HG02642 (cell line): ENCODE measurements around the gene FN3K.
"Not testable (repeated sequence)": the region's sequence is repeated elsewhere in the genome, so short reads cannot be mapped to it uniquely, and the experiment has no call there.

ENCODE experiments used
- ATAC-seq: cut with Tn5 transposase; IDR thresholded peaks from one replicate; pipeline ENCODE4 v1.9.1; 2021; ENCODE audit warnings: mild to moderate bottlenecking; ENCODE audit not compliant: unreplicated experiment, poor library complexity

The FN3K gene

DNA sequence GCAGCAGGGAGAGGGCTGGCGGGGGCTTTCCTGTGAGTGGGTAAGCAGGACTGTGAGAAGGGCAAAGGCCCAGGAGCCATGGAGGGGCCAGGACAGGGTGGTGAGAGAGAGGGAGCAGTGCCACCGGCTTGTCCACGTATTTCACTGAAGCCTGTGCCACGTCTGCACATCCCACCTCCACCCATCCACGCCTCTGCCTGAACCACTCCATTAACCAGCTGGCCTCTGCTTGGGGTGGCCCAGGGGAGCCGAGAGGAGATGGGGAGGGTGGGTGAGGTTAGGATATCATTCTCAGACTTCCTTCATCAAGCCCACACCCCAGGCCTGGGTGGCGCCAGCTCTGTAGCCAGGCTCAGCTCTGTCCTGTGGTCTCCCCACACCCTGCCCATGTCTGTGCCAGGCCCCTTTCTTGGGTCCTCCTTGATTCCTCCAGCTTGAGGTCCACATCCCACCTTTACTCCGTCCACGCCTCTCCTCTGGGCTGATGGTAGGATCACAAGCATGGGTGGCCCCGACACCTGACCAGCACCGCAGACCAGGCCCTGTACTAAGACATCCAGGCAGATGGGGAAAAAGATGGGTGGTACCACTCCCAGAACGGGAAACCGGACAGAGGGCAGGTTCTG lies 3.2 kb upstream of the FN3K start:
- ATAC-seq = no peak

DNA sequence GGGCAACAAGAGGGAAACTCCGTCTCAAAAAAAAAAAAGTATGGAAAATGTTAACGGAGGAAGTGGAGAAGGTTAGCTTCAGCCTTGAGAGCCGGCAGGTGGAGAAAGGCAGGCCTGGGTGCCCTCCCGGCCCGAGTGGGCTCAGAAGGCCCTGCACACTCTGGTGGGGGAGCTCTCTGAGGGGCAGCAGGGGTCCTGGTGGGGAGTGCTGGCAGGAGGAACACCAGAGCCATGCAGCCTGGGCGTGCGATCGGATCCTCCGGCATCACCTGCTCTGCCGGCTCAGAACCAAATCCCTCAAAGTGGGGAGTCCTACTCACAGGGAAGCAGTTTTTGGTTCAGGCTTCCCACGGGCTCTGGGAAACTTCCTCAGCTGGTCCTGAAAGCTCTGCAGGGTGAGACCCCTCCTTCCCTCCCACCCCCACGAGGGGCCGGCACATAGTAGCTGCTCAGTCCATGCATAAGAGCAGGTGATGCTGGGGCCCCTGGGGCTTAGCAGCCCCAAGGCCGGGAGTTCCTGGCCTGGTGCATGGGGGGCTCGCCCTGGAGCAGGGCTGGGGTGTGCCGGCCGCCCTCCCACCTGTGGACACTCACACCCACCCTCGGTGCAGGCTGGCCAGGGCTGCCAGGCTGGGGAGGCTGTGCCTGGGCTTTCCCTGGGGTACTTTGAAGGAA lies 1.2 kb downstream of the FN3K start:
- no peak for ATAC-seq

DNA sequence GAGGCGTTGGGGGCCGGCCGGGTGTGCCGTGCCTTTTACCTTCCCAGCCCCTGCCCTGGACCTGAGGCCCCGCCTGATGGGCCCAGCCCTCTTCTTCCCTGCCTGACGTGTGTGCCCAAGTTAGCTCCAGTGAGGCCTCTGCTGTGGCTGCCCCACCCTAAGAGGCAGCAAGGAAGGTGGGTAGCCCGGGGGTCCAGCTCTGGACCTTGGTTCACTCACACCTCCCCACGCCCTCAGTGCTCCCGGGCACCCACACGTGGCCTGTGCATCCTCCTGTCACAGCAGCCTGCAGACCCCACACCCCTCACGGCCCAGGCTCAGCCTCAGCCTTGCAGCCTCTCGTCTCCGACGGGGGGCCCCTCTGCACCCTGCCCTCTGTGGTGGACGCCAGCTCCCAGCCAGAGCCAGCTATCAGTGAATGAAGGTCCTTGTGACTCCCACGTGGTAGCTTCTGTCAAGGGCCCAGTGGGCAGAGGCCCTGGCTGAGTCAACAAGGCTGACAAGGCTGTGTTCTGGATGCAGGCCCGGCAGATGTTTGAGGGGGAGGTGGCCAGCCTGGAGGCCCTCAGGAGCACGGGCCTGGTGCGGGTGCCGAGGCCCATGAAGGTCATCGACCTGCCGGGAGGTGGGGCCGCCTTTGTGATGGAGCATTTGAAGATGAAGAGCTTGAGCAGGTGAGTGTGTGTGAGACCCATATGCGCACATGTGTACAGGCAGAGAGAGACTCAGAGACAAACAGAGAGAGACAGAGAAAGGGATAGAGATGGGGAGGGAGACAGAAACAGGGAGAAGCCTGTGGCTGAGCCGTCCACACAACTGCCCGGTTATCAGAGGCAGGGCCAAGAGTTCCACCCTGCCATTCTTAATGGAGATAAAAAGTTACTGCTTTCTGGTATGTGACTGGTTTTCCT lies 2.8 kb downstream of the FN3K start:
- no peak for ATAC-seq

DNA sequence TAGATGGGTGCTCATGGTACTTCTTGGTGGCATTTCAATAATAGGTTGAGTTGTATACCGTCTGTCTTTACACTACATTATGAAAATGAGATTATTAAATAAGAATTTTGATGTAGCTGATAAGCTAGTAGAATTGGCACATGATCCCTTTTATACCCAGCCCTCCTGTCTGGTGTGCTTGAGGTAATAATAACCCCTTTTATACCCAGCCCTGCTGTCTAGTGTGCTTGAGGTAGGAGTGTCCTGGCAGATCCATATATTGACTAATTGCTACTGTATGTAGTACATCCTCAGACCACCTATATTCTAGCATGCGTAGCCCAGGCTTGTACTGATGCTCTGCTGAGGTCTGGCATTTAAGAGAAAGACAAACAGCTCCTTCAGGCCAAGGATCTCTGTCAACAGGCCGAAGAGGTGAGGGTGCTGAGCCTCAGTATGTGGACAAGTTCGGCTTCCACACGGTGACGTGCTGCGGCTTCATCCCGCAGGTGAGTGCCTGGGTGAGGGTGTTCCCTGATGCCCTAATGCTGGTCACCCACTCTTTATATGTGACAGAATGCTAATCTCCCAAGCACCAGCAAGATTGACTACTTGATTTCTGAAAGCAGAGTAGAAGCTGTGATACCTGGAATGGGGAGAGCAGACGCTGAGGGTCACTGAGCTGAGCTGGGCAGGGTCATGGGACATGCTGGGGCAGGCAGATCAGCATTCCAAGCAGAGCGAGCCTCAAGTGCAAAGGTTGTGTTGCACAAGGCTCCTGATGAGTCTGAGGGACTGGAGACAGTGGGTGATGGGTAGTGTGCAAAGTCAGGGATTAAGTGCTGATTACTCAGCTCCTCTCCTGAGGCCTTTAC lies 5.7 kb downstream of the FN3K start:
- ATAC-seq = no peak

DNA sequence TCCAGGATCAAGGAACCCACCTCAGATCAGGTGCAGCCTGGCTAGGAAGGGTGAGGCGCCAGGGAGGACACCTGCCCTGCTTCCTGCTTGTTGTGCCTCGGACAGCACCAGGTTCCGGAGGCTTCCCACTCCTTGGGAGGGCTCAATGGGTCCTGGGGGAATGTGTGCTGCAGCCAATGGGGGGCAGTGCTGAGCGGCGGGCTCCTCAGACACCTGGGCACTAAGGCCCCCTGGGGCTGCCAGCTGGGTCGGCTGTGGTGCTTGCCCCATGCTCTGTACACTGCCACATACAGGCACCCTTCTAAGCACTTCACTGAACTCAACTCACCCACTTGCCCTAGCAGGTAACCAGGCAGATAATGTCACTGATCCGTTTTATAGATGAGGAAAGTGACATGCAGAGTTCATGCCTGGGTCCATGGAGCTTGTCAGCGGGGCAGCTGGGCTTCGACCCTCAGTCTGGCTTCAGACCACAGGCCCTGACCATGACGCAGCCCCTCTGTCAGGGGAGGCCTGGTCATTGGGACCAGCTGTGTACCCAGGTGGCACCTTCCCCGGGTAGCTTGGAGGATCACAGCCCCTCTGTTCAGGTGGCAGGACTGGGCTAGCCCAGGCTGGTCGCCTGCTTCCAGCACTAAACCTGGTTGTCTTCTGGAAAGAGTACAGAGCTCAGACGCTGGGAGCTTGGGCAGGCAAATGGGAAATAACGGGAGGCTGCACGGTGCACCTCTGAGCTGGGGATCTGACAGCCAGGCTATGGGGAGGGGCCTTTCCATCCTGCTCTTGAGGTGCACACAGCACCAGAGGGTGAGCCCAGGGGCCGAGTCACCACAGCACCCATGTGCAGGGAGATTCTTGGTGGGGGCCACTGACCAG lies 8.2 kb downstream of the FN3K start:
- ATAC-seq = no peak

DNA sequence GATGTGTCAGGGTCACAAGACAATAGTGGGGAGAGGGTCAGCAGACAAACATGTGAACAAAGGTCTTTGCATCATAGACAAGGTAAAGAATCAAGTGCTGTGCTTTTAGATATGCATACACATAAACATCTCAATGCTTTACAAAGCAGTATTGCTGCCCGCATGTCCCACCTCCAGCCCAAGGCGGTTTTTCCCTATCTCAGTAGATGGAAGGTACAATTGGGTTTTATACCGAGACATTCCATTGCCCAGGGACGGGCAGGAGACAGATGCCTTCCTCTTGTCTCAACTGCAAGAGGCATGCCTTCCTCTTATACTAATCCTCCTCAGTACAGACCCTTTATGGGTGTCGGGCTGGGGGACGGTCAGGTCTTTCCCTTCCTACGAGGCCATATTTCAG lies 9.3 kb downstream of the FN3K start:
- ATAC-seq = not testable (repeated sequence)

DNA sequence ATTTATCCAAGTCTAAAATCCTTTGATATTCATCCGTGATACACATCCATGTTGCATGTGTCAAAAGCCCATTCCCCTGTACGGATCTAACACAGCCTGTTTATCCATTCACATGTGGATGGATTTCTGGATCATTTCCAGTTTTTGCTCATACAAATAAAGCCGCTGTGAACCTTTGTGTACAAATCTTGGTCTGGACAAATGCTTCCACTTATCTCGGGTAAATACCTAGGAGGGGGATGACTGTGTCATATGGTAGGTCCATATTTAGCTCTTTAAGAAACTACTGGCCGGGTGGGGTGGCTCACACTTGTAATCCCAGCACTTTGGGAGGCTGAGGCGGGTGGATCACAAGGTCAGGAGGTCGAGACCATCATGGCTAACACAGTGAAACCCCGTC lies 10.1 kb downstream of the FN3K start:
- ATAC-seq = no peak

DNA sequence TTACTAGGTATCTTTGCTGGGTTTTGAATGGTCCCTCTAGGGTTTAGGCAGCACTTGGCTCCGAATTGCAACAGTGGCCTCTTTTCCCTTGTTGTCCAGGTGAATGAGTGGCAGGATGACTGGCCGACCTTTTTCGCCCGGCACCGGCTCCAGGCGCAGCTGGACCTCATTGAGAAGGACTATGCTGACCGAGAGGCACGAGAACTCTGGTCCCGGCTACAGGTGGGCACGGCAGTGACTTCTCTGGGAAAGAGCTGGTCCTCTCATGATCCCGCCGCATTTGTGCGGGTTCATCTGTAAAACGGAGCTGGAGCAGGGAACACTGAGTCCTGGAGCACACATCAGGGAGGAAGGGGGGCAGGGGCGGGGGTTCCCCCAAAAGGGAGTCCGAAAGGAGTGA lies 13.3 kb downstream of the FN3K start:
- no peak for ATAC-seq

DNA sequence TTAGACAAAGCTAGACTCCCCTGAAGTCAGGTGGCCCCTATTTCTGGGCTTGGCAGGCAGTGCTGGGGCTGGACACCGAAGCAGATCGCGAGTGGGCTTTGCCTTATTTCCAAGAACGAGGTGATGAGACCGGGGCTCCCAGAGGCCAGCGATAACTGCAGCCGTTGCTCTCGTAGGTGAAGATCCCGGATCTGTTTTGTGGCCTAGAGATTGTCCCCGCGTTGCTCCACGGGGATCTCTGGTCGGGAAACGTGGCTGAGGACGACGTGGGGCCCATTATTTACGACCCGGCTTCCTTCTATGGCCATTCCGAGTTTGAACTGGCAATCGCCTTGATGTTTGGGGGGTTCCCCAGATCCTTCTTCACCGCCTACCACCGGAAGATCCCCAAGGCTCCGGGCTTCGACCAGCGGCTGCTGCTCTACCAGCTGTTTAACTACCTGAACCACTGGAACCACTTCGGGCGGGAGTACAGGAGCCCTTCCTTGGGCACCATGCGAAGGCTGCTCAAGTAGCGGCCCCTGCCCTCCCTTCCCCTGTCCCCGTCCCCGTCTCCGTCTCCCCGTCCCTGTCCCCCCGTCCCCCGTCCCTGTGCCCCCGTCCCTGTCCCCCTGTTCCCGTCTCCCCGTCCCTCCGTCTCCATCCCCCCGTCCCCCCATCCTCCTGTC lies 15.0 kb downstream of the FN3K start:
- no peak for ATAC-seq

DNA sequence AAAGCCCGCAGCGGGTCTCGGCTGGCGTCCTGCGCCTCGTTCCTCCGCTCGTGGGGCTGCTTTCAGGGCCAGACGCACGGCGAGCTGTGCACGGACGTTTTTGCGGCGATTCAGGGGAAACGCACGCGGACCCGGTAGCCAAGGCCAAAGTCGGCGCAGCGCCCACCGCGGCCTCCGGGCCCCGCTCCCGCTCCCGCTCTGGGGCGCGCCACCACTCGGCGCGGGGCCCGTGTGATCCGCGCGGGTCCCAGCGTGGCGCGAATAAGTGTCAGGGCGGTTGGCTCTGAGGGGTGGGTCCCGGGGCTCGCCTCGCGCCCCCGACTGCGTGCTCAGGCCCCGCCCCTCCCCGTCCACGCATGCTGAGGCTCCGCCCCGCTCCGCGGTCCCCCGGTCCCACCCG lies 15.8 kb downstream of the FN3K start:
- no peak for ATAC-seq

DNA sequence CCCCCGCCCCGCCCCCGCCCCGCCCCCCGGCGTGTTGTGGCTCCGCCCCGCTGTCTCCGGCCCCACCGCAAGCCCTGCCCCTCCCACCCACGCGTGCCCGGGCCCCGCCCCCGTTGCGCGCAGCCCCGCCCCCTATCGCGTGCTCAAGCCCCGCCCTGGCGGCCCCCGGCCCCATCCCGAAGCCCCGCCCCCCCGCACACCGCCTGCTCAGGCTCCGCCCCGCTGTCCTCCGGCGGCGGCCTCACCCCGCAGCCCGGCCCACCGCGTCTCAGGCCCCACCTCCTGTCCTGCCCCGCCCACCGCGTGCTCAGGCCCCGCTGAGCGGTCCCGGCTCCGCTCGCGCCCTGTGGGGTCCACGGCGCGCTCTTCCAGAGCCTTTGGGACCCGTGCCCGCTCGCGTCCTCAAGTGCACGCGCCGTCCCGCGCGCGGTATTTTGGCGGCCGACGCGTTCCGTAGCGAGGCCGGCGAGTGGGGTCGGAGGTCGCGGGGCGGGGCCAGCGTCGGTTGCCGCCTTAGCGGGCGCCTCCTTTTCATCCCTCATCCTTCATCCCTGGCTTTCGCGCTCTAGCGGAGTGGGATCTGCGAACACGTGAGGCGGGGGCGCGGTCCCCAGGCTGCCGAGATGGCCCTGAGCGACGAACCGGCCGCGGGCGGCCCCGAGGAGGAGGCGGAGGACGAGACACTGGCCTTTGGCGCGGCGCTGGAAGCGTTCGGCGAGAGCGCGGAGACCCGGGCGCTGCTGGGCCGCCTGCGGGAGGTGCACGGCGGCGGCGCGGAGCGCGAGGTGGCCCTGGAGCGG lies 16.4 kb downstream of the FN3K start, which contains the start of gene TBCD:
Gene TBCD, plus strand, starts transcription at position 495 of the 800 bp plus-strand sequence. Its CDS starts 129 bp downstream, at position 624.
- peak; percentile 82 for ATAC-seq

DNA sequence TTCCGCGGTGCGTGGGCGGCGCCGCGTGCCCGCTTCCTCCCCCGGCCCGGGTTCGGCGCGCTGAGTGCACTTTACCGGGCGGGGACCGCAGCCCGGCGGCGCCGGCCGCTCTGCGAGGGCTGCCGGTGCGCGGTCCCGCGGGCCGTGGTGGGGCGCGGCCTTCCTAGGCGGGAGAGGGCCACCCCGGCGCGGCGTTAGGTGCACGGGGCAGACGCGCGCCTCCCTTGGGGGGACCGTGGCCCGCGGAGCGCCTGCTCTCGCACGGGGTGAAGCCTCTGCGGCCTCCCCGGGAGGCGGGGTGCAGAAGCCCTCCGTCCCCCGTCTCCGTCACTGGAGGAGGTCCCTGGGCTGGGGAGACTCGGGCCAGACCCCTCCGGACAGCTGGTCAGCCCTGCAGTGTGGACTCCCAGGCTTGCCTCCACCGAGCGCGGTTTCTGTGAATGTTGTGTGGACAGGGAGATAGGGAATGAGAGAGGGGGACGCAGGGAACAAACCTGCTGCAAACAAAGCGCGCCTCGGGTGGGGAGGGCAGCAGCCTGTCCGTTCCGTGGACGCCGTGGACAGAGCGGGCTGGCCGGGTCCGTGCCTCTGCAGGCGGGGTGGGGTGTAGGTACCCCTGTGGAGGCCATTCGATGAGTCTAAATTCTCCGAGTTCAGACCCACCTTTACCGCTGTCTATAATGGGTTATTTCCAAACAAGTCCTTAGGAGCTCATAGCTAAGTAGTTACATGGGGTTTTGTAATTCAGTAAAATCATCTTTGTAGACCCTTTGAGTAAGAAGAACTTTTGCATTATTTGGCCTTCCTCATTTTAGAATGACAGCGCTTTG lies 17.2 kb downstream of the FN3K start:
- peak; percentile 28 for ATAC-seq

DNA sequence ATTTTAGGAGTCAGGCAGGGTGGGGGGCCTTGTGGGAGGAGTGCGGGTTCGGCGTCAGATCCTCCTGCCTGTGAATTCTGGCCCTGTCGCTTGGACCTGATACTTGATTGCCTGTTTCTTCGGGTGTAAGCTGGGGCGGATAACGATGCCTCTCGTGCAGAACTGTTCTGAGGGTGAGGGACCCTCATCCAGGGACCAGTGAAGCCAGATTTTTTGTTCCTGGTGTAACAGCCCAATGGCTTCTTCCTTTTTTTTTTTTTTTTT lies 17.7 kb downstream of the FN3K start:
- ATAC-seq = no peak

DNA sequence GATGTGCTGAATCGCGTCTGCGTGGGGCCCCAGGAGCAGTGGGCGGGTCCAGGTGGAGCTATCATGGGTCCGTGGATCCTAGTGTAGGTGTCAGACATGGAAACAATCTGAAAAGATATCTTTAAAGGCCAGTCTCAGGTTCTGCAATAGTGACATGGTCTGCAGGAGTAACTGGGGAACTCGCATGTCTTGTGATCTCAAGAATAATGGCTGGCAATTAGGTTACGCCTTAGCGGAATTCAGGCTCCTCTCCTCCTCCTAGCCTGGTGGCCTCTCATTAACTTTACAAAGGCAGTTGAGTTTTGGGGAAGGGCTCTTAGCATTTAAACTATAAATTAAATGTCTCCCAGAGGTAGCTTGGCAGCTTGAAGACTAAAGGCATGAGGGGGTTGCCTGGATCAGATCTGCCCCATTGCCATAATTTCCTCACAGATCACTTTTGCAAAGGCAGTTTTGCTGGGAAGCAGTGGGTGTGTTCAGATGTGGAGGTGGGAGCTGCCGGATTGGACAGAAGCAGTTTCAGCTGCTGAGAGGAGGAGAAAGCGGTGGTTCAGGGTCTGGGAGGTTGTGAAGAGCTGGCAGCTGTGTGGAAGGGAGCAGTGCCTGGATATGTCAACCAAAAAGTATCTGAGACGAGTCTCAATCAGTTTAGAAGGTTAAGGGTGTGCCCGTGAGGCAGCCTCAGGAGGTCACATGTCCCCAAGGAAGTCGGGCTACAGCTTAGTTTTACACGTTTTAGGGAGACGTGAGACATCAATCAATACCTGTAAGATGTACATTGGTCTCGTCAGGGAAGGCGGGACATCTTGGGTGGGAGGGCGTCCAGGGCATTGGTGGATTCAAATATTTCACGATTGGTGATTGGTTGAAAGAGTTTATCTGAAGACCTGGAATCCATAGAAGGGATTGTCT lies 19.1 kb downstream of the FN3K start:
- ATAC-seq = no peak

DNA sequence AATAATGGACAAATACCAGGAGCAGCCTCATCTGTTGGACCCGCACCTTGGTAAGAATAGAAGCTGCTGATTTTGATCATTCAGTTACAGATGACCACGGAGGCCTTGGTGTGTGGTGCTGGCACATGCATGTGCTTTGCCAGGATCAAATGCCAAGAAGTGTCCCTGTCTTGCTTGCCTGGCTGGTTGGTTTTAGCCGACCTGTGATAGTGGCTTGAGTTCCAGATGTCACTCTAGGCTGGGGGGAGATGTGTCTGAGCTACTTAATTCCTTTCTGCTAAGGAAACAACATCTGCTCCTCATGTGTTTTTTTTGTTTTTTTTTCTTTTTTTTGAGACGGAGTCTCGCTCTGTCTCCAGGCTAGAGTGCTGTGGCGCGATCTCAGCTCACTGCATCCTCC lies 20.8 kb downstream of the FN3K start:
- ATAC-seq = no peak

DNA sequence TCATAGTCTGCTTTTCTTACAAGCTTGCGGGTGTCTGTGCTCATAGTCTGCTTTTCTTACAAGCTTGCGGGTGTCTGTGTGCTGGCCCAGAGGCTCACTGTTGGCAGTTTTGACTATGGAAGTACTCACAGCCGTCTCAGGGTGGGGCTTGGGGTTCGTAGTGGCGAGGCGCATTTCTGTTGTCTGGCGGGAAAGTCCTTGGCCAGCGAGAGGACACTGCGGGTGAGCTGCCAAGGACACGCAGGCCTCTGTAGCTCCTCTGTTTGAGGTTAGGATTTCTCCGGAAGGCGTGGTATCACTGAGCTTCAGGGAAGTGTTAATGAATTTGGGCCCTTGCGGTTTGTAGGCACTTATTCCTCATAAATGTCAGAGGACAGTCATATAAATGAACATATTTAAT lies 30.0 kb downstream of the FN3K start:
- no peak for ATAC-seq
